Measurements from ENCODE around the gene C11orf24. TPM values are rescaled to one million over a fixed set of nuclear protein-coding genes. Genes with fewer than 3 reads are reported as not detected.

The C11orf24 gene
- total and polyA plus RNA-seq, 2 experiments from 2014 or later, result 19.2 to 35.3 TPM

- peak in 1 of 2 donors; percentile 26 for DNase-seq (ENCODE audit: low read depth in 1 of 2, low spot score in 1 of 2)
- Histone ChIP-seq H3K27ac (no peak overlapping the region), H3K4me1 (ENCODE audit: low read depth) (peaks cover 6% of the 10 kb centered on the region), H3K36me3 (peaks cover 12% of the 10 kb centered on the region), H3K27me3 (no peaks in the 10 kb centered on the region), H3K9me3 (ENCODE audit: low read depth) (no peaks in the 10 kb centered on the region), H3K4me3 (no peak overlapping the region)
- TF ChIP-seq, protein P1, sequence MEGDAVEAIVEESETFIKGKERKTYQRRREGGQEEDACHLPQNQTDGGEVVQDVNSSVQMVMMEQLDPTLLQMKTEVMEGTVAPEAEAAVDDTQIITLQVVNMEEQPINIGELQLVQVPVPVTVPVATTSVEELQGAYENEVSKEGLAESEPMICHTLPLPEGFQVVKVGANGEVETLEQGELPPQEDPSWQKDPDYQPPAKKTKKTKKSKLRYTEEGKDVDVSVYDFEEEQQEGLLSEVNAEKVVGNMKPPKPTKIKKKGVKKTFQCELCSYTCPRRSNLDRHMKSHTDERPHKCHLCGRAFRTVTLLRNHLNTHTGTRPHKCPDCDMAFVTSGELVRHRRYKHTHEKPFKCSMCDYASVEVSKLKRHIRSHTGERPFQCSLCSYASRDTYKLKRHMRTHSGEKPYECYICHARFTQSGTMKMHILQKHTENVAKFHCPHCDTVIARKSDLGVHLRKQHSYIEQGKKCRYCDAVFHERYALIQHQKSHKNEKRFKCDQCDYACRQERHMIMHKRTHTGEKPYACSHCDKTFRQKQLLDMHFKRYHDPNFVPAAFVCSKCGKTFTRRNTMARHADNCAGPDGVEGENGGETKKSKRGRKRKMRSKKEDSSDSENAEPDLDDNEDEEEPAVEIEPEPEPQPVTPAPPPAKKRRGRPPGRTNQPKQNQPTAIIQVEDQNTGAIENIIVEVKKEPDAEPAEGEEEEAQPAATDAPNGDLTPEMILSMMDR (IDR thresholded peaks at IDR 0.05; ENCODE audit: low read depth, low read length), result no peak
These were observed 4.6 kb downstream of the C11orf24 start for GRCh38 chr11:68266936-68267880.

- no peak for DNase-seq (ENCODE audit: low read depth in 1 of 2, low spot score in 1 of 2)
- no peaks in the 10 kb centered on the region for H3K27me3 ChIP-seq
- TF ChIP-seq, protein P1 (IDR thresholded peaks at IDR 0.05; ENCODE audit: low read depth, low read length), result no peak
- no peaks in the 10 kb centered on the region for H3K9me3 ChIP-seq (ENCODE audit: low read depth)
- H3K4me1 ChIP-seq (ENCODE audit: low read depth), result peaks cover 6% of the 10 kb centered on the region
- peaks cover 17% of the 10 kb centered on the region for H3K36me3 ChIP-seq
- H3K4me3 ChIP-seq, result no peak overlapping the region
- H3K27ac ChIP-seq, result no peak overlapping the region
These were observed 5.5 kb downstream of the C11orf24 start for GRCh38 chr11:68266121-68266891.

DNA sequence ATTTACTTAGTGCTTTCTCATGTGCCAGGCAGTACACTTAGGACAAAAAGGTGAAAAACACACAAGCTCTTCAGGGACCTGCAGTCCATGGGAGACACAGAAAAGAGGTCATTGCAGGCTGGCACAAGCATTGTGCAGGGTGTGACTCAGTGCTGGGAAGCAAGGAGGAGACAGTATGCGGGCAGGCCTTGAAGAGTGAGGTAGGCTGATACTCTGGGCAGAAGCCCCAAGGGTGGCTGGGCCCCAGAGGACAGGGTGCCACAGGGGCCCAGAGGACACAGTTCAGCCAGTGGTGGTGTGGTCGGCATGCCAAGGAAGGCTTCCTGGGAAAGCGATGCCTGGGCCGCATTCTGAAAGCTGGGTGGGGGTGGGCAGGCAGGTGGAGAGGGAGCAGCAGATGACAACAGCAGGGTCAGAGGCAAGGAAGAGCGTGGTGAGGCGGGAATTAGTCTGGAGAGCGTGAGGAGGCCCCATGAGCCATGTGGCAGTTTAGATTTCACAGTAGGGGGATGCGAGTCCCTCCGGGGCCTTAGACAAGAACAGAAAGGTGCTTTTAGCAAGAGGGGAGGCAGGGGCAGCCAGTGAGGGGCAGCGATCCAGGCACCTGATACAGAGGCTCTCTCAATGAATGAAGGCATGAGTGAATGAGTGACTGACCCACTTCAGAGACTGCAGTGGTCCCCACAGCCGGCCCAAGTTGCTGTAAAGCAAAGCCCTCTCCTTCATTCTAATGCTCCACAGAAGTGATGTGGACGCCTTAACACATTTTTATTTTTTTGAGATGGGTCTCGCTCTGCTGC is 6.8 kb downstream of the C11orf24 start:
- TF ChIP-seq, protein P1 (IDR thresholded peaks at IDR 0.05; ENCODE audit: low read depth, low read length), result no peak
- Histone ChIP-seq H3K9me3 (ENCODE audit: low read depth) (no peaks in the 10 kb centered on the region), H3K27ac (no peak overlapping the region), H3K36me3 (peaks cover 17% of the 10 kb centered on the region), H3K27me3 (no peaks in the 10 kb centered on the region), H3K4me1 (ENCODE audit: low read depth) (no peaks in the 10 kb centered on the region), H3K4me3 (no peak overlapping the region)
- no peak for DNase-seq (ENCODE audit: low read depth in 1 of 2, low spot score in 1 of 2)

DNA sequence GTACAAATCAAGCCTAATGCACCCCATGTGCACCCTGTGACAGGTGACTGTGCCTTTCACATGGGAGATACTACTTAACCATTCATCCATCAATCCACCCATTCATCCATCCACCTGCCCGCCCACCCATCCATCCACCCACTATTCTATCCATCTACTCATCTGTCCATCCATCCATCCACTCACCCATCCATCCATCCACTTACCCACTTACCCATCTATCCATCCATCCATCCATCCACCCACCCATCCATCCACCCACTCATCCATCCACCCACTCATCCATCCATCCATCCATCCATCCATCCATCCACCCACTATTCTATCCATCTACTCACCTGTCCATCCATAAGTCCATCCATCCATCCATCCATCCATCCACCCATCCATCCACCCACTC is 7.5 kb downstream of the C11orf24 start:
- H3K36me3 ChIP-seq, result peaks cover 17% of the 10 kb centered on the region
- H3K9me3 ChIP-seq (ENCODE audit: low read depth), result no peaks in the 10 kb centered on the region
- H3K27ac ChIP-seq, result no peak overlapping the region
- no peaks in the 10 kb centered on the region for H3K27me3 ChIP-seq
- TF ChIP-seq, protein P1 (IDR thresholded peaks at IDR 0.05; ENCODE audit: low read depth, low read length), result no peak
- DNase-seq (ENCODE audit: low read depth in 1 of 2, low spot score in 1 of 2), result no peak
- no peak overlapping the region for H3K4me3 ChIP-seq
- H3K4me1 ChIP-seq (ENCODE audit: low read depth), result no peaks in the 10 kb centered on the region

DNA sequence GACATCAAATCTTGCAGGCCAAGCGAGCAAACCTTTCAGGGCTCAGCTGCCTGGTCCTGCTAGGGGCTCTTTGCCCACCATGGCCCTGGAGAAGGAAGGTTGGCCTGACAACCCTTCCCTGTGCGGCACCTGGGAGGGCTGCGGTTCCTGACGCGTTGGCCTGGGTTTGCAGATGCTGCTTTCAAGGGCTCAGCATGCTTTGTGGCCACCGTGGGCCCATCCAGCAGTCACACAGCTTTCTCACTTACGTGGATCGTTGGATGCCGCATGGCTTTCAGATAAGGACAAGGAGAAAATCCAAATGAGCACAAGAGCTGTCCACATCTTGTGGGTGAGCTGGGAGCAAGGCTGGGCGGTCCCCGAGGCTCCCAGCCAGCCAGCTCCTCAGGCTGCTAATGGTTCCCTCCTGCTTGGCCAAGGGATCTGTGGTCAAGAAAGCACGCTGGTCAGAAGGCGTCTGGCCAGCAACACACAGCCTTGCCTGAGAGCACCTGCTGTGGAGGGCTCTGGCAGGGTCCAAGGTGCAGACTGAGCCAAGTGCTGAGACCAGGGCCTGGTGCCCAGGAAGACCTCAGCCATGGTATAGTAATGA is 8.2 kb downstream of the C11orf24 start:
- no peak for DNase-seq (ENCODE audit: low read depth in 1 of 2, low spot score in 1 of 2)
- Histone ChIP-seq H3K36me3 (peaks cover 17% of the 10 kb centered on the region), H3K27ac (no peak overlapping the region), H3K27me3 (no peaks in the 10 kb centered on the region), H3K4me1 (ENCODE audit: low read depth) (no peaks in the 10 kb centered on the region), H3K9me3 (ENCODE audit: low read depth) (no peaks in the 10 kb centered on the region), H3K4me3 (no peak overlapping the region)
- TF ChIP-seq, protein P1 (IDR thresholded peaks at IDR 0.05; ENCODE audit: low read depth, low read length), result no peak
